Stimulated activated CD8-positive, alpha-beta memory T cell treated with anti-CD3 and anti-CD28 coated beads, Interleukin-12 subunit alpha, Interleukin-12 subunit beta, amount 100 ng/mL, for 24 hours (primary cell): ENCODE data around the gene ZACN.
"Not testable (repeated sequence)": the region's sequence is repeated elsewhere in the genome, so short reads cannot be mapped to it uniquely, and the experiment has no call there.

Source experiments
- DNase-seq: peaks from one replicate; pipeline ENCODE4 v3.0.0-alpha.2; 2020; ENCODE audit errors: extremely low read depth

Gene ZACN

GRCh38 chr17:76078860-76079534, at the start of gene ZACN:
Gene ZACN (plus strand): TSS chr17:76079182. CDS start chr17:76079265, 83 bp downstream.
- DNase-seq = no peak

GRCh38 chr17:76032073-76032779, 46.8 kb upstream of the ZACN start:
- DNase-seq = no peak

- DNase-seq = no peak
These were observed 46.2 kb upstream of the ZACN start for GRCh38 chr17:76032780-76033108.

- no peak for DNase-seq
These were observed 45.8 kb upstream of the ZACN start for GRCh38 chr17:76033139-76033538.

- DNase-seq = no peak
These were observed 44.3 kb upstream of the ZACN start for GRCh38 chr17:76034428-76035350.

GRCh38 chr17:76036497-76037261, 42.3 kb upstream of the ZACN start:
- DNase-seq = no peak

GRCh38 chr17:76038050-76038449, 40.9 kb upstream of the ZACN start:
- DNase-seq = no peak

GRCh38 chr17:76039121-76039520, 39.9 kb upstream of the ZACN start:
- DNase-seq = no peak

GRCh38 chr17:76040376-76040775, 38.6 kb upstream of the ZACN start:
- no peak for DNase-seq

- DNase-seq = not testable (repeated sequence)
These were observed 36.1 kb upstream of the ZACN start for GRCh38 chr17:76042868-76043267.

GRCh38 chr17:76044475-76045007, 34.4 kb upstream of the ZACN start:
- not testable (repeated sequence) for DNase-seq

- no peak for DNase-seq
These were observed 32.9 kb upstream of the ZACN start for GRCh38 chr17:76046064-76046463.

GRCh38 chr17:76048025-76048605, 30.9 kb upstream of the ZACN start:
- no peak for DNase-seq

GRCh38 chr17:76048711-76049110, 30.3 kb upstream of the ZACN start:
- no peak for DNase-seq

GRCh38 chr17:76049239-76049638, 29.7 kb upstream of the ZACN start:
- DNase-seq = no peak

- no peak for DNase-seq
These were observed 29.0 kb upstream of the ZACN start for GRCh38 chr17:76049836-76050537.

- no peak for DNase-seq
These were observed 28.2 kb upstream of the ZACN start for GRCh38 chr17:76050538-76051467.

- no peak for DNase-seq
These were observed 27.4 kb upstream of the ZACN start for GRCh38 chr17:76051561-76051960.
